GM10266 (cell line): Measurements from ENCODE around the gene MOCOS.

Source experiments
- DNase-seq: peaks from one replicate; pipeline ENCODE4 v3.0.0; 2012; ENCODE audit errors: extremely low spot score
- CTCF ChIP-seq: IDR thresholded peaks from 2 replicates; pipeline ENCODE4 v1.5.1; 2012; ENCODE audit warnings: mild to moderate bottlenecking, low read depth; ENCODE audit not compliant: control insufficient read depth, insufficient read depth; ENCODE audit errors: missing control alignments

MOCOS gene

GRCh38 chr18:36179562-36180355 lies 7.5 kb upstream of the MOCOS start:
- no peak for DNase-seq
- TF ChIP-seq CTCF, result no peak

GRCh38 chr18:36181441-36181840 lies 5.9 kb upstream of the MOCOS start:
- DNase-seq, result no peak
- no peak for TF ChIP-seq CTCF

- no peak for DNase-seq
- no peak for TF ChIP-seq CTCF
These were observed 5.3 kb upstream of the MOCOS start for GRCh38 chr18:36181898-36182506.

- TF ChIP-seq CTCF, result no peak
- DNase-seq, result no peak
These were observed 4.3 kb upstream of the MOCOS start for GRCh38 chr18:36183033-36183432.

- no peak for DNase-seq
- no peak for TF ChIP-seq CTCF
These were observed 3.3 kb upstream of the MOCOS start for GRCh38 chr18:36183987-36184386.

- no peak for TF ChIP-seq CTCF
- no peak for DNase-seq
These were observed 2.1 kb upstream of the MOCOS start for GRCh38 chr18:36185157-36185556.

- TF ChIP-seq CTCF, result no peak
- no peak for DNase-seq
These were observed 1.3 kb upstream of the MOCOS start for GRCh38 chr18:36185901-36186460.
